A673 (cell line): ENCODE measurements around the gene SELENOK. TPM values are rescaled to one million over a fixed set of nuclear protein-coding genes. Genes with fewer than 3 reads are reported as not detected.

Experiments
- BruUV-seq: library from RNA; stranded (reverse); fragments of 400-500 nt; replicated peaks from 2 replicates; lab custom pipeline; 2021; lab: Mats Ljungman, UMichigan
- CTCF ChIA-PET: fragments of 300-600 bp; sonication (Branson Sonifier 250); formaldehyde crosslinking; loops from one replicate; lab custom pipeline; 2022; ENCODE audit warnings: antibody characterized with exemption; lab: Charles Lee
- POLR2A ChIA-PET: fragments of 300-600 bp; sonication (Branson Sonifier 250); formaldehyde crosslinking; loops from one replicate; lab custom pipeline; 2022; ENCODE audit warnings: antibody characterized with exemption; ENCODE audit not compliant: low non-redundant PET; lab: Charles Lee
- DNase-seq: peaks from one replicate; pipeline ENCODE4 v3.0.0-alpha.2; 2015; ENCODE audit warnings: low spot score
- H3K27ac ChIP-seq: fragments of 200-600 bp; sonication (generic); 2 replicates; pipeline ENCODE4 v1.5.1; 2016; ENCODE audit warnings: mixed run types, low read depth, mild to moderate bottlenecking, mixed read lengths, antibody characterized with exemption, low read length; ENCODE audit not compliant: poor library complexity, severe bottlenecking
- H3K27me3 ChIP-seq: fragments of 200-600 bp; sonication (generic); replicated peaks from 2 replicates; pipeline ENCODE4 v1.6.1; 2017; ENCODE audit warnings: mixed run types, low read depth, mild to moderate bottlenecking, mixed read lengths, antibody characterized with exemption, low read length; ENCODE audit not compliant: insufficient read depth, poor library complexity
- H3K36me3 ChIP-seq: fragments of 200-600 bp; sonication (generic); 2 replicates; pipeline ENCODE4 v1.6.1; 2016; ENCODE audit warnings: mixed run types, mild to moderate bottlenecking, mixed read lengths, antibody characterized with exemption, low read length; ENCODE audit not compliant: insufficient read depth, poor library complexity, severe bottlenecking
- H3K4me1 ChIP-seq: fragments of 200-600 bp; sonication (generic); 2 replicates; pipeline ENCODE4 v1.6.1; 2017; ENCODE audit warnings: mixed run types, mild to moderate bottlenecking, mixed read lengths, antibody characterized with exemption, low read length; ENCODE audit not compliant: insufficient read depth, poor library complexity, severe bottlenecking
- H3K4me3 ChIP-seq: fragments of 200-600 bp; sonication (generic); 2 replicates; pipeline ENCODE4 v1.5.1; 2016; ENCODE audit warnings: low read depth, mixed run types, mild to moderate bottlenecking, mixed read lengths, low read length; ENCODE audit not compliant: poor library complexity, severe bottlenecking
- H3K9me3 ChIP-seq: fragments of 200-600 bp; sonication (generic); 2 replicates; pipeline ENCODE4 v1.6.1; 2016; ENCODE audit warnings: mixed run types, low read depth, mild to moderate bottlenecking, mixed read lengths, antibody characterized with exemption, low read length; ENCODE audit not compliant: poor library complexity, severe bottlenecking
- EZH2 ChIP-seq: fragments of 200-600 bp; sonication (generic); IDR thresholded peaks from 2 replicates; pipeline ENCODE4 v1.6.1; 2017; ENCODE audit warnings: borderline replicate concordance, low read depth, mild to moderate bottlenecking, mixed read lengths, antibody characterized with exemption, low read length; ENCODE audit not compliant: poor library complexity, severe bottlenecking
- intact Hi-C: fragments of 100-400 bp; cut with micrococcal nuclease; formaldehyde crosslinking; loops from one replicate; pipeline ENCODE4 v1.10.0; 2022; ENCODE audit not compliant: unreplicated experiment
- total RNA-seq: library from RNA; stranded (reverse); gene quantifications from 2 replicates; pipeline ENCODE4 v1.2.3, GENCODE V29; 2021
- TF ChIP-seq, protein P1 (sequence below): fragments of 300-800, 200-600 bp; sonication (generic); conservative IDR thresholded peaks from 2 replicates; pipeline ENCODE4 v1.5.1; 2017; ENCODE audit warnings: low read depth, mild to moderate bottlenecking, antibody characterized with exemption, low read length, moderate library complexity, mixed read lengths

SELENOK gene
- total RNA-seq, 1 experiment from 2014 or later = 19.9 TPM

DNA sequence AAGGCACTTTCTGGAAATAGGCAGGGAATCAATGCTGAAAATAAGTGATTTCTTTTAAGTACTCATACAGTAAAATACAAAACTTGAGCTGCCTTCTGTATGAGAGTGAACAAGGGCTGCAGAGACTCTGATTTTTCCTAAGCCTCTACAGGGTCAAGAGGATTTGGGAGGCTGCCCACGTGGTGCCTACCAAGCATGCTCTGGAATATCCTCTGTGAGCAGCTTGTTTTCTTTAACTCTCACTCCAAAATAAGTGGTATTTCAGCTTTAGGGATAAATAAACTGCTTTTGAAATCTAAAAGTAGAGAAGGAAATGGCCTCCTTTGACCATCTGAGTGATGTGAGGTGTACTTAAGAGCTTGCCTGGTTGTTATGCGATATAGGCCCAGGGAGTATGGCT, 8.1 kb upstream of the SELENOK start:
- Histone ChIP-seq H3K4me1 (no peaks in the 10 kb centered on the region), H3K36me3 (no peaks in the 10 kb centered on the region), H3K27me3 (no peaks in the 10 kb centered on the region), H3K9me3 (no peaks in the 10 kb centered on the region), H3K27ac (no peak overlapping the region), H3K4me3 (no peak overlapping the region)
- TF ChIP-seq EZH2 = no peak
- TF ChIP-seq, protein P1, sequence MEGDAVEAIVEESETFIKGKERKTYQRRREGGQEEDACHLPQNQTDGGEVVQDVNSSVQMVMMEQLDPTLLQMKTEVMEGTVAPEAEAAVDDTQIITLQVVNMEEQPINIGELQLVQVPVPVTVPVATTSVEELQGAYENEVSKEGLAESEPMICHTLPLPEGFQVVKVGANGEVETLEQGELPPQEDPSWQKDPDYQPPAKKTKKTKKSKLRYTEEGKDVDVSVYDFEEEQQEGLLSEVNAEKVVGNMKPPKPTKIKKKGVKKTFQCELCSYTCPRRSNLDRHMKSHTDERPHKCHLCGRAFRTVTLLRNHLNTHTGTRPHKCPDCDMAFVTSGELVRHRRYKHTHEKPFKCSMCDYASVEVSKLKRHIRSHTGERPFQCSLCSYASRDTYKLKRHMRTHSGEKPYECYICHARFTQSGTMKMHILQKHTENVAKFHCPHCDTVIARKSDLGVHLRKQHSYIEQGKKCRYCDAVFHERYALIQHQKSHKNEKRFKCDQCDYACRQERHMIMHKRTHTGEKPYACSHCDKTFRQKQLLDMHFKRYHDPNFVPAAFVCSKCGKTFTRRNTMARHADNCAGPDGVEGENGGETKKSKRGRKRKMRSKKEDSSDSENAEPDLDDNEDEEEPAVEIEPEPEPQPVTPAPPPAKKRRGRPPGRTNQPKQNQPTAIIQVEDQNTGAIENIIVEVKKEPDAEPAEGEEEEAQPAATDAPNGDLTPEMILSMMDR = no peak
- ChIA-PET POLR2A (no interaction called here), CTCF (interaction anchor here (0.6 kb wide), 1 partner anchor 10 kb away, joined by 3 read pairs; no protein-coding TSS in a partner anchor)
- no peak for DNase-seq
- intact Hi-C loops = no loop called here
- no TSS peak for BruUV-seq

DNA sequence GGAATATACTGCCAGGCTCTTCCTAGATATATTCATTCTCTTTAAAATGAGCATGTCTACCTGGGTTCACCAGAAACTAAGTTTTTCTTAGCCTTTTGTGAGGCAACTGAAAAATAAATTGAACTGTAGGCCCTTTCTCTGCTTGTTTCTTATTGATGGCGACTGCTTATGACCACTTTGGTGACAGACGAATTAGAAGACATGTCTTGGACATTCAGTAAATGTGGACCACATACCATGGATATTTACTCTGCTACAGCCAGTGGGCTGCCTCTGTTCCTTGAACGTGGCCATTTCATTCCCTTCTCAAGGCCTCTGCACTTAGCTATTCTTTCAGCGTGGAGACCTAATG, 603 bp upstream of the SELENOK start:
- TF ChIP-seq EZH2 = no peak
- TF ChIP-seq, protein P1 = no peak
- POLR2A ChIA-PET = no interaction called here
- H3K9me3 ChIP-seq = no peaks in the 10 kb centered on the region
- H3K27ac ChIP-seq = peak overlapping the region; percentile 89
- no peaks in the 10 kb centered on the region for H3K36me3 ChIP-seq
- CTCF ChIA-PET = no interaction called here
- H3K4me1 ChIP-seq = no peaks in the 10 kb centered on the region
- BruUV-seq = TSS peak; percentile 98
- no peaks in the 10 kb centered on the region for H3K27me3 ChIP-seq
- DNase-seq = peak; percentile 1
- peak overlapping the region; percentile 79 for H3K4me3 ChIP-seq
- intact Hi-C loops = no loop called here

DNA sequence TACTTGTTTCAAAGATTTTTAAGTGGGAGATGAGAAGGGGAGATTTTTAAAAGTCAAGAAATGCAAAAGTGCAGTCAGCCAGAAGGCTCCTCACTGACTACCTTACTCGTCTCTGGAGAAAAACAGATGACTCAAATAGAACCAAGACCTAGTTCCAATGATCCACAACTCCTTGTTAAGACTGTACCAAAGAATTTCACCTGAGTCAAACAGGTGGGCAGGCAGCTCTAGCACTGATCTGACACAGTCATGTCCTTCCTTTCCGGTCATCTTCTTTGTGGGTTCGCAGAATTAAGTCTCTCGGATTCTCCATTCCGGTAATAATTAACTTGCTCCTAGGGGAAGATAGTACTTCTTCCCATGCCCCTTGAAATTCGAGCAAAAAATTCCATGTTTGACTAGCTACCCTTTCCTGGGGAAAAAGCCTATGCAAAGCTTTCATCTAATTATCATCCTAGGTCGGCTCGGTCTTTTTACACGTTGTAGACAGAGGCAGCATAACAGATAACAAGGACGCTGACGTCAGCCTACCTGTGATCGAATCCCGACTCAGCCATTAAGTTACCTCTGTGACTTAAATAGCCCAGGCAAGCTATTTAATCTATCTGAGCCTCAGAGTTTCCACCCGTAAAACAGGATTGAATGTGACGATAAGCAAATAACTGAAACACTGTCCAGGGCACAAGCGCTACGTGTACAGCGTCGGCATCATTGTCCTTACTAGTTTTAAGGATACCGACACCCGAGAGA, 758 bp downstream of the SELENOK start:
- CTCF ChIA-PET = no interaction called here
- intact Hi-C loops = no loop called here
- Histone ChIP-seq H3K27me3 (no peaks in the 10 kb centered on the region), H3K9me3 (no peaks in the 10 kb centered on the region), H3K36me3 (no peaks in the 10 kb centered on the region), H3K27ac (peak overlapping the region; percentile 89), H3K4me3 (peak overlapping the region; percentile 79), H3K4me1 (no peaks in the 10 kb centered on the region)
- DNase-seq = no peak
- POLR2A ChIA-PET = interaction anchor here (0.7 kb wide), 1 partner anchor 237 kb away, joined by 3 read pairs; no protein-coding TSS in a partner anchor
- BruUV-seq = TSS peak; percentile 68
- TF ChIP-seq EZH2 = no peak
- TF ChIP-seq, protein P1 = no peak
